ENCODE results near the gene CST3. TPM values are rescaled to one million over a fixed set of nuclear protein-coding genes. Genes with fewer than 3 reads are reported as not detected.

The CST3 gene
- total and polyA plus RNA-seq, 10 of the 15 experiments (the other 5 are each of a cell fraction or from before 2014, with no cell fraction given), result 11.8 to 127 (median 57.8) TPM

GRCh38 chr20:23631981-23632710 lies 5.6 kb downstream of the CST3 start:
- ATAC-seq, result no peak
- in situ Hi-C loops (cut with MboI), result no loop called here
- RAD21 ChIA-PET (ENCODE audit: unreplicated experiment), result no interaction called here
- CTCF ChIA-PET, result no interaction called here
- no peak for FAIRE-seq
- no peak for TF ChIP-seq ZBTB11 (CRISPR knock-in tag; IDR thresholded peaks at IDR 0.05)
- TF ChIP-seq ZBTB4 (CRISPR knock-in tag; IDR thresholded peaks at IDR 0.05), result no peak
- no peak for TF ChIP-seq ELK1 (IDR thresholded peaks at IDR 0.05; ENCODE audit: low read depth, low read length)
- TF ChIP-seq RAD51 (IDR thresholded peaks at IDR 0.05), result no peak
- no peak for TF ChIP-seq MTA2 (IDR thresholded peaks at IDR 0.05; ENCODE audit: low read depth)
- TF ChIP-seq RAD21 (IDR thresholded peaks at IDR 0.05; ENCODE audit: insufficient read depth, low read depth, low read length), result no peak
- Histone ChIP-seq H4K20me1 (ENCODE audit: control insufficient read depth, insufficient read depth) (no peaks in the 10 kb centered on the region), H3K4me1 (ENCODE audit: control insufficient read depth, insufficient read depth, low read length) (peaks cover 9% of the 10 kb centered on the region; the same call in 1 of the 2 replicates), H3K36me3 (ENCODE audit: control insufficient read depth in 2 of 2, insufficient read depth in 2 of 2, low read length in 1 of 2) (no peaks in the 10 kb centered on the region; a peak in 1 of 4 replicates), H3K79me2 (ENCODE audit: control insufficient read depth, insufficient read depth, low read length) (no peaks in the 10 kb centered on the region), H3K4me3 (no peak overlapping the region), H3K27ac (ENCODE audit: control insufficient read depth, insufficient read depth) (no peak overlapping the region), H3K4me2 (ENCODE audit: control insufficient read depth, insufficient read depth) (no peak overlapping the region), H3K9me3 (replicated peaks; ENCODE audit: control insufficient read depth, insufficient read depth, low read length) (no peaks in the 10 kb centered on the region), H3K9ac (ENCODE audit: control insufficient read depth, insufficient read depth, low read length) (no peak overlapping the region), H3K27me3 (replicated peaks in 1 of 2; ENCODE audit: control insufficient read depth in 2 of 2, insufficient read depth in 2 of 2, low read length in 1 of 2) (no peaks in the 10 kb centered on the region), H2AFZ (ENCODE audit: control insufficient read depth, low read depth, low read length) (no peak overlapping the region)
- no TSS peak for BruUV-seq (replicated peaks)
- SMC1A ChIA-PET (ENCODE audit: uncharacterized antibody, unreplicated experiment), result no interaction called here
- POLR2A ChIA-PET, result no interaction called here
- WGBS (ENCODE audit: insufficient coverage, insufficient replicate concordance, low lambda C conversion rate, missing lambda C conversion rate), result 38% methylated on average over 10 of the region's 12 CpGs
- DNase-seq (ENCODE audit: low read depth, low spot score), result no peak
- intact Hi-C loops (cut with micrococcal nuclease; ENCODE audit: unreplicated experiment), result no loop called here

All from GM12878 (cell line).